SK-N-SH treated with all-trans-retinoic acid at 6 μM for 48 hours (cell line): ENCODE data around the gene SLC6A19.

ENCODE experiments used
- ATAC-seq: fragments of 200-7000 bp; cut with Tn5 transposase; 3 replicates; pipeline ENCODE4 v1.9.1; 2020; ENCODE audit warnings: mild to moderate bottlenecking, moderate library complexity
- ARNTL ChIP-seq: fragments of 450-650 bp; formaldehyde crosslinking; IDR thresholded peaks from 2 replicates; pipeline ENCODE4 v1.5.0; 2020; ENCODE audit warnings: low read depth, mild to moderate bottlenecking, moderate library complexity, borderline replicate concordance
- CREB5 ChIP-seq: fragments of 250-450 bp; sonication (Bioruptor Pico); IDR thresholded peaks from 2 replicates; pipeline ENCODE4 v1.5.1; 2020; ENCODE audit warnings: low read depth, mild to moderate bottlenecking, moderate library complexity
- CSDC2 ChIP-seq: fragments of 250-450 bp; sonication (Bioruptor Pico); IDR thresholded peaks from 2 replicates; pipeline ENCODE4 v1.5.0; 2020; ENCODE audit warnings: mild to moderate bottlenecking, moderate library complexity
- CSRNP3 ChIP-seq: fragments of 250-450 bp; sonication (Bioruptor Pico); IDR thresholded peaks from 2 replicates; pipeline ENCODE4 v1.5.1; 2021; ENCODE audit warnings: mild to moderate bottlenecking, moderate library complexity
- ESRRG ChIP-seq: fragments of 250-450 bp; sonication (Bioruptor Pico); IDR thresholded peaks from 2 replicates; pipeline ENCODE4 v1.6.1; 2021; ENCODE audit warnings: mild to moderate bottlenecking
- GLIS3 ChIP-seq: fragments of 250-450 bp; sonication (Bioruptor Pico); IDR thresholded peaks from 2 replicates; pipeline ENCODE4 v1.5.0; 2020; ENCODE audit warnings: mild to moderate bottlenecking, moderate library complexity
- ISL1 ChIP-seq: fragments of 250-450 bp; sonication (Bioruptor Pico); IDR thresholded peaks from 2 replicates; pipeline ENCODE4 v2.1.2; 2022; ENCODE audit warnings: mild to moderate bottlenecking, moderate library complexity
- PATZ1 ChIP-seq: fragments of 250-450 bp; sonication (Bioruptor Pico); IDR thresholded peaks from 2 replicates; pipeline ENCODE4 v1.8.0; 2020; ENCODE audit warnings: mild to moderate bottlenecking, moderate library complexity, borderline replicate concordance
- POU6F1 ChIP-seq: fragments of 250-450 bp; sonication (Bioruptor Pico); IDR thresholded peaks from 2 replicates; pipeline ENCODE4 v1.8.0; 2021; ENCODE audit warnings: low read depth, mild to moderate bottlenecking, moderate library complexity, borderline replicate concordance
- PPARA ChIP-seq: fragments of 250-450 bp; sonication (Bioruptor Pico); IDR thresholded peaks from 2 replicates; pipeline ENCODE4 v1.5.0; 2020; ENCODE audit warnings: mild to moderate bottlenecking, borderline replicate concordance
- RARB ChIP-seq: fragments of 250-450 bp; sonication (Bioruptor Pico); IDR thresholded peaks from 2 replicates; pipeline ENCODE4 v1.8.0; 2021; ENCODE audit warnings: mild to moderate bottlenecking, moderate library complexity
- SNAI2 ChIP-seq: fragments of 250-450 bp; sonication (Bioruptor Pico); IDR thresholded peaks from 2 replicates; pipeline ENCODE4 v1.5.0; 2020; ENCODE audit warnings: mild to moderate bottlenecking, moderate library complexity
- TCF4 ChIP-seq: fragments of 250-450 bp; sonication (Bioruptor Pico); IDR thresholded peaks from 2 replicates; pipeline ENCODE4 v1.8.0; 2021; ENCODE audit warnings: mild to moderate bottlenecking, moderate library complexity, borderline replicate concordance
- TSHZ2 ChIP-seq: fragments of 250-450 bp; sonication (Bioruptor Pico); IDR thresholded peaks from 2 replicates; pipeline ENCODE4 v1.5.0; 2020; ENCODE audit warnings: mild to moderate bottlenecking, moderate library complexity
- ZFP30 ChIP-seq: fragments of 450-650 bp; formaldehyde crosslinking; IDR thresholded peaks from 2 replicates; pipeline ENCODE4 v1.5.0; 2022; ENCODE audit warnings: mild to moderate bottlenecking, moderate library complexity
- ZNF70 ChIP-seq: fragments of 450-650 bp; formaldehyde crosslinking; IDR thresholded peaks from 2 replicates; pipeline ENCODE4 v1.5.0; 2020; ENCODE audit warnings: mild to moderate bottlenecking, moderate library complexity
- ZNF8 ChIP-seq: fragments of 450-650 bp; formaldehyde crosslinking; IDR thresholded peaks from 2 replicates; pipeline ENCODE4 v1.5.0; 2020; ENCODE audit warnings: mild to moderate bottlenecking, moderate library complexity

The SLC6A19 gene

GRCh38 chr5:1169211-1170115, 31.9 kb upstream of the SLC6A19 start:
- TF ChIP-seq ARNTL (CRISPR knock-in tag) (no peak), RARB (CRISPR knock-in tag) (no peak), PATZ1 (CRISPR knock-in tag) (no peak), ZNF70 (CRISPR knock-in tag) (no peak), ZFP30 (CRISPR knock-in tag) (no peak)
- ATAC-seq = no peak

- no peak for ATAC-seq
- no peak for TF ChIP-seq TCF4 (CRISPR knock-in tag)
- no peak for TF ChIP-seq ARNTL (CRISPR knock-in tag)
- no peak for TF ChIP-seq PATZ1 (CRISPR knock-in tag)
- no peak for TF ChIP-seq SNAI2 (CRISPR knock-in tag)
- TF ChIP-seq CSRNP3 (CRISPR knock-in tag) = no peak
- TF ChIP-seq CSDC2 (CRISPR knock-in tag) = no peak
- no peak for TF ChIP-seq ISL1 (CRISPR knock-in tag)
- TF ChIP-seq GLIS3 (CRISPR knock-in tag) = no peak
- TF ChIP-seq CREB5 (CRISPR knock-in tag) = no peak
Measured at GRCh38 chr5:1171340-1171941, 30.0 kb upstream of the SLC6A19 start.

- ATAC-seq = no peak
- no peak for TF ChIP-seq TSHZ2 (CRISPR knock-in tag)
Measured at GRCh38 chr5:1172007-1172581, 29.3 kb upstream of the SLC6A19 start.

- no peak for ATAC-seq
- no peak for TF ChIP-seq ESRRG (CRISPR knock-in tag)
- no peak for TF ChIP-seq ARNTL (CRISPR knock-in tag)
- TF ChIP-seq CSRNP3 (CRISPR knock-in tag) = no peak
- TF ChIP-seq POU6F1 (CRISPR knock-in tag) = no peak
- no peak for TF ChIP-seq SNAI2 (CRISPR knock-in tag)
- no peak for TF ChIP-seq ZNF8
- TF ChIP-seq CSDC2 (CRISPR knock-in tag) = no peak
- TF ChIP-seq PPARA (CRISPR knock-in tag) = no peak
- no peak for TF ChIP-seq CREB5 (CRISPR knock-in tag)
- no peak for TF ChIP-seq GLIS3 (CRISPR knock-in tag)
Measured at GRCh38 chr5:1172670-1173404, 28.6 kb upstream of the SLC6A19 start.
